Heart right ventricle (tissue), 16 donors: ENCODE data around the gene GSTM2. TPM values are rescaled to one million over a fixed set of nuclear protein-coding genes. Genes with fewer than 3 reads are reported as not detected.

Source experiments
- ATAC-seq, 8 donors: fragments of 200-7000 bp; cut with Tn5 transposase; one replicate each; pipeline ENCODE4 v1.9.1; 2020; ENCODE audit warnings: mild to moderate bottlenecking in 8 of 8, moderate library complexity in 8 of 8, moderate number of reproducible peaks in 1 of 8
- DNase-seq, 2 donors: peaks; one replicate each; pipeline ENCODE4 v3.0.0-alpha.2; 2020
- H3K27ac ChIP-seq, 10 donors: fragments of 200-600 bp; sonication (generic) in 2 of 10; one replicate each; pipeline versions ENCODE4 v1.5.0 to v1.8.0; 2020 to 2022; ENCODE audit warnings: mild to moderate bottlenecking in 3 of 10
- H3K27me3 ChIP-seq, 7 donors: fragments of 200-600 bp; one replicate each; pipeline ENCODE4 v1.8.0; 2021 to 2022; ENCODE audit warnings: mild to moderate bottlenecking in 2 of 7
- H3K36me3 ChIP-seq, 9 donors: fragments of 200-600 bp; sonication (generic) in 1 of 9; one replicate each; pipeline versions ENCODE4 v1.5.0 to v1.8.0; 2020 to 2022; ENCODE audit warnings: mild to moderate bottlenecking in 2 of 9
- H3K4me1 ChIP-seq, 9 donors: fragments of 200-600 bp; sonication (generic) in 1 of 9; one replicate each; pipeline versions ENCODE4 v1.5.0 to v1.8.0; 2020 to 2022; ENCODE audit warnings: mild to moderate bottlenecking in 4 of 9
- H3K4me3 ChIP-seq, 10 donors: fragments of 200-600 bp; sonication (generic) in 2 of 10; one replicate each; pipeline versions ENCODE4 v1.5.0 to v1.8.0; 2020 to 2022; ENCODE audit warnings: mild to moderate bottlenecking in 7 of 10, moderate library complexity in 2 of 10
- H3K9me3 ChIP-seq, 11 donors: fragments of 200-600 bp in 10 of 11; sonication (generic) in 2 of 11; one replicate each; pipeline versions ENCODE4 v1.5.0 to v1.8.0; 2013 to 2022; ENCODE audit warnings: mild to moderate bottlenecking in 2 of 11, control low read depth in 1 of 11, moderate library complexity in 1 of 11
- CTCF ChIP-seq, 9 donors: fragments of 200-600 bp; sonication (generic) in 2 of 9; IDR thresholded peaks; one replicate each; pipeline versions ENCODE4 v1.5.0 to v1.8.0; 2021 to 2022; ENCODE audit warnings: antibody characterized with exemption in 9 of 9, mild to moderate bottlenecking in 5 of 9, moderate library complexity in 1 of 9
- WGBS, 2 donors: extraction: QIAGEN DNeasy Blood & Tissue Kit; methylation state at CpG; one replicate each; pipeline ENCODE4 v1.1.7; 2013; ENCODE audit warnings: inconsistent platforms in 1 of 2; 5-methylcytosine and 5-hydroxymethylcytosine counted together
- intact Hi-C, 10 donors: fragments of 100-400 bp; cut with DNase I; formaldehyde crosslinking; loops; one replicate each; pipeline versions ENCODE4 v1.11.1 to v1.14.2; 2022
- polyA plus RNA-seq, 2 donors: library from polyadenylated mRNA; stranded (reverse); fragments of 200-250 nt; gene quantifications; one replicate each; pipeline ENCODE4 v1.2.3, GENCODE V29; 2013
- total RNA-seq, 10 donors: library from RNA; stranded (reverse); fragmentation: NEBNext Ultra II Directional in 3 of 10; extraction: Animal tissue kit (Norgen Biotek cat#: 25700) in 3 of 10; gene quantifications; one replicate each; pipeline versions ENCODE4 v1.2.1 to v1.2.4, GENCODE V29; 2021 to 2023
- donor health status: Arrhythmogenic right ventricular cardiomyopathy.
- donor health status: ischemic (EF 13 %, LVEDD 7.1; RV severe dilation, severe dysfunction).
- donor health status: healthy with polysubstance abuse.
- donor health status: DM: no; HTN: yes; CAD: no.
- donor health status: DM: no; HTN: no; CAD: no.
- donor health status: ischemic (EF 25% LVEDD 6.9; RV normal size, moderate dysfunction).
- donor health status: ischemic (EF 25% LVEDD 5.7; RV mildly dilated, moderate dysfunction).
- donor health status: healthy.
- donor health status: DM: yes; HTN: yes; CAD: no.
- donor health status: Ischemic cardiomyopathy.
- donor health status: ischemic (EF 35%, LVEDD 5.7; RV mildly dilated, moderate dysfunction).
- donor health status: nonischemic (EF 11% LVEDD 7.7; RV severe dilation, severe dysfunction).
- donor health status: DM: yes; HTN: yes; CAD: no.
- donor health status: PGD.
- donor health status: ischemic (EF 29% LVEDD 5.4; RV normal size, mild dysfunction).
- donor health status: nonischemic (EF 23%, LVEDD 6.1; RV moderate dilation, normal function).

Gene GSTM2
- total and polyA plus RNA-seq, 12 donors: 23.1 to 113 (median 68.1) TPM

- 94 to 95% methylated on average over 14 of the region's 14 CpGs for WGBS, 2 donors
- Histone ChIP-seq H3K27ac (no peak overlapping the region), H3K36me3 (peaks cover 0 to 61% (median 30%) of the 10 kb centered on the region in 9 donors), H3K4me3 (no peak overlapping the region), H3K4me1 (peaks cover 0 to 19% (median 5%) of the 10 kb centered on the region in 9 donors), H3K27me3 (no peaks in the 10 kb centered on the region), H3K9me3 (no peaks in the 10 kb centered on the region)
- DNase-seq (no peak), ATAC-seq (no peak)
- no peak for TF ChIP-seq CTCF (IDR thresholded peaks at IDR 0.05)
- intact Hi-C loops: loop anchor here in 5 of 10 donors (2.0 to 10.0 kb wide), 3 partner anchors 84 to 354 kb away; partner anchors contain the start of genes AHCYL1 (in 2 of the 5) and GNAI3 (in 2 of the 5)
Measured at GRCh38 chr1:109630898-109631512, 36.9 kb upstream of the GSTM2 start.

DNA sequence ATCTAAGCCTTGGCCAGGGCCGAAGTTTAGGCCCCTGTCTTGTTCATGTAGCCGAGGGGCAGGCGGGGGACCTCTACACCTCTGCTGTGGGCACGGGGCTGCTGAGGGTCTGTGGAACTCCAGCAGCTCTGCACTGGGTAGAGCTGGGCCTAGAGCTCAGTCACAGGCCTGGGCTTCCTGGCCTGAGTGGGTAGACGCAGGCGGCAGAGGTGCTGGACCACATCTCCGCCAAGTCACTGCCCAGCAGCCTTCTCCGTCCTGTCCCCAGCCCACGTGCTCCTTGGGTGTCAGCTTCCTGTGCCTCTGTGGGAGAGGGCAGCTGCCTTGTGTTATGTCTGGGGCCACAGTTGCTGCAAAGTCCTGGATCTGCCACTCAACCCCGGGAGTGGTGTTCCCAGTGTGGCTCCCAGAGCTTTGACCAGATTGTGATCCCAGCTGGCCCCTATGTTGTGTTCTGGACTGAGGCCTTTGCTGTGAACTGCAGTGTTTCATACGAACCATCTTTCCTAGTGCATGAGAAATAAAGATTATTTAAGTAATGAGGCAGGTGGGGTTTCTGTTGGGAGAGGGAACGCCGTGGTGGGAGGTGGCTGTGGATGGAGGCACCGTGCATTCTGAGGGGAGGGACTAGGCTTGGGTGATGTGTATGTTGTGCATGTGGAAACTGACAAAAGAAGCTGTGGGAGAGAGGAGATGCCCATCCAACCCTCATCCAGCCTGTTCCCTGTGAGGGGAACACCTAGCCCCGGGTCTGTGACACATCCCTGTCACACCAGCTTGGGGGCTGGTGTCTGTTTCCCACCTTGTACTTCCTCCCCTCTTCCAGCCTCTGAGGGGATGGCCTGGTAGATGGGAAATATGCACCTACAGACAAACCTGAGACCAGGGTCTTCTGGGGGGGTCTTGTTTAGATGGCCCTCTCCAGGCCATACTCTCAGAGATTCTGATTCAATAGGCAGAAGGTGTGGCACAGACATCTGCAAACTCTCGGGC is 36.0 kb upstream of the GSTM2 start:
- no peak overlapping the region for H3K27ac ChIP-seq
- TF ChIP-seq CTCF (IDR thresholded peaks at IDR 0.05): no peak
- intact Hi-C loops: loop anchor here in 6 of 10 donors (2.0 to 10.0 kb wide), 3 partner anchors 85 to 353 kb away; partner anchors contain the start of genes AHCYL1 (in 2 of the 6) and GNAI3 (in 2 of the 6)
- H3K36me3 ChIP-seq: peaks cover 0 to 53% (median 30%) of the 10 kb centered on the region in 9 donors
- ATAC-seq: no peak
- H3K4me3 ChIP-seq: no peak overlapping the region
- DNase-seq: no peak
- no peaks in the 10 kb centered on the region for H3K27me3 ChIP-seq
- WGBS, 2 donors: 87 to 89% methylated on average over 16 of the region's 16 CpGs
- H3K9me3 ChIP-seq: no peaks in the 10 kb centered on the region
- H3K4me1 ChIP-seq: peaks cover 2 to 27% (median 12%) of the 10 kb centered on the region in 9 donors

DNA sequence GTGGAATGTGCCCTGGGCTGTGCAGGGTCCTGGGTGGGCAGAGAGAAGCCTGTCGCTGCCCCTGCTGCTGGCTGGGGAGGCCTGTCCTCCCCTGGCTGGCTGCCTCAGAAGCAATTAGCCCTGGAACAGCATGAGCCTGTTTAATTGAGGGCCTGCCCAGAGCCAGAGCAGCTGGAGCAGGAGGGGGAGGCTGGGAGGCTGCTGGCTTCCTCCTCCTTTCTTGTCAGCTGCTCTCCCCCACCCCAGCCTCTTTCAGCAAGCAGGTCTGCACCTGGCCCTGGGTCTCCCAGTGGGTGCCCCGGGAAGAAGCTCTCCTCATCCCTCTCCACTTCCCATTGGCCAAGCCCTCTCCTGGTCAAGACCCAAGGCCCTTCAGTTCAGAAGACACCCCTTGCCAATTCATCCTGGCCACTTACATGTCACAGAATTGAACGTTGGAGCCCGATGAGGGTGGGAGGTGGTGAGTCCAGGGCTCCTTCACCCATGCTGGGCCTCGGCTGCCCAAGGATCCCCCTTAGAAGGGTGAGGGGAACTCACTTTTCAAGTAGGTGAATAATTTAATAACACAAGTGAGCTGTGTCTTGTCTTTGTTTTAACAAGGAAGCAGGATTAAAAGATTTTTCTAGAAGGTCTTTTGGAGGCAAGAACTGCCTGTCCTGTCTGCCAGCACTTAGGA is 35.0 kb upstream of the GSTM2 start:
- no peak overlapping the region for H3K4me3 ChIP-seq
- no peak for TF ChIP-seq CTCF (IDR thresholded peaks at IDR 0.05)
- no peaks in the 10 kb centered on the region for H3K27me3 ChIP-seq
- H3K9me3 ChIP-seq: no peaks in the 10 kb centered on the region
- 54 to 71% methylated on average over 5 of the region's 5 CpGs for WGBS, 2 donors
- H3K36me3 ChIP-seq: peaks cover 0 to 43% (median 26%) of the 10 kb centered on the region in 9 donors
- intact Hi-C loops: loop anchor here in 5 of 10 donors (2.0 to 10.0 kb wide), 3 partner anchors 86 to 352 kb away; partner anchors contain the start of genes AHCYL1 (in 2 of the 5) and GNAI3 (in 2 of the 5)
- peak in 1 of 2 donors; percentile 45 for DNase-seq
- ATAC-seq: peak in 6 of 8 donors; percentile 34 to 76 (median 39)
- peak overlapping the region in 1 of 10 donors; percentile 15 for H3K27ac ChIP-seq
- peaks cover 2 to 28% (median 12%) of the 10 kb centered on the region in 9 donors for H3K4me1 ChIP-seq
